HG03060 (cell line): ENCODE results near the gene SMS.

Source experiments
- ATAC-seq: cut with Tn5 transposase; IDR thresholded peaks from one replicate; pipeline ENCODE4 v1.9.1; 2021; ENCODE audit warnings: low read depth, moderate number of reproducible peaks; ENCODE audit not compliant: unreplicated experiment

SMS gene

GRCh38 chrX:22033818-22034217 lies 93.3 kb downstream of the SMS start:
- no peak for ATAC-seq

- ATAC-seq = no peak
These were observed 94.7 kb downstream of the SMS start for GRCh38 chrX:22035236-22035635.

GRCh38 chrX:22037225-22037624 lies 96.7 kb downstream of the SMS start:
- ATAC-seq = no peak

- no peak for ATAC-seq
These were observed 97.5 kb downstream of the SMS start for GRCh38 chrX:22037911-22038537.

GRCh38 chrX:22039541-22039940 lies 99.0 kb downstream of the SMS start:
- ATAC-seq = no peak

GRCh38 chrX:22040184-22040583 lies 99.7 kb downstream of the SMS start:
- no peak for ATAC-seq

- no peak for ATAC-seq
These were observed 101.5 kb downstream of the SMS start for GRCh38 chrX:22041907-22042530.

- ATAC-seq = no peak
These were observed 103.4 kb downstream of the SMS start for GRCh38 chrX:22043872-22044271.
